KBM-7 (cell line): ENCODE measurements around the gene AADAC.
"Not testable (repeated sequence)": the region's sequence is repeated elsewhere in the genome, so short reads cannot be mapped to it uniquely, and the experiment has no call there.

ENCODE experiments used
- DNase-seq: peaks from one replicate; pipeline ENCODE4 v3.0.0-alpha.2; 2015
- in situ Hi-C: fragments of 300-500 bp; cut with MboI; formaldehyde crosslinking; loops from 2 replicates; pipeline ENCODE4 v1.14.3; 2020; ENCODE audit warnings: low sequenced_read_pairs, low pct_unique_long_range_greater_than_20kb, mixed read lengths

AADAC gene

DNA sequence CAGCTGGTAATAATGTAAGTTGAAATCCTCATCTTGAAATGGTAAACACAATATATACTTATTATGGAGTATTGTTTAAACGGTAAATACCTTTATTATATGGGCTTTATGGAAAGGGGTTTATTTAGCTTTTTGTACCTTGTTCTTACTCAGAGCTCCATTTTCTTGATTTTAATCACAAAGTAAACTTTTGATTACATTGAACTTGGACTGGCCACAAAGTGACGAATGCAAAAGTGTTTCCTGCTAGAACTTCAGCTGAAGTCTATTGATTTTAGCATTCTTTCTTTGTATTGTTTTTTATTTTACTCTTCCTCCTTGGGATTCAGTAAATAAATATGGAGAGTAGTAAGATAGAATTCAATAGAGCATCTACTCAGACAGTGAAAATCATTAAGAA lies 19.8 kb upstream of the AADAC start:
- no peak for DNase-seq
- in situ Hi-C loops, result no loop called here

- in situ Hi-C loops, result no loop called here
- DNase-seq, result no peak
Measured at GRCh38 chr3:151795276-151795675, 18.6 kb upstream of the AADAC start.

GRCh38 chr3:151796105-151796680 lies 17.7 kb upstream of the AADAC start:
- in situ Hi-C loops, result no loop called here
- no peak for DNase-seq

DNA sequence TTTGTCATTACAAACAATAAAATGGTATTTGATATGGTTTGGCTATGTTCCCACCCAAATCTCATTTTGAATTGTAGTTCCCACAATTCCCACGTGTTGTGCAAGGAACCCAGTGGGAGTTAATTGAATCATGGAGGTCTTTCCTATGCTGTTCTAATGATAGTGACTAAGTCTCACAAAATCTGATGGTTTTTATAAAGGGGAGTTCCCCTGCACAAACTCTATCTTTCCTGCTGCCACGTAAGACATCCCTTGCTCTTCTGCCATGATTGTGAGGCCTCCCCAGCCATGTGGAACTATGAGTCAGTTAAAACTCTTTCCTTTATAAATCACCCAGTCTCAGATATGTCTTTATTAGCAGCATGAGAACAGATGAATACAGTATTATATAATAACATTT lies 15.4 kb upstream of the AADAC start:
- in situ Hi-C loops, result no loop called here
- DNase-seq, result no peak

GRCh38 chr3:151800431-151800830 lies 13.5 kb upstream of the AADAC start:
- in situ Hi-C loops, result no loop called here
- DNase-seq, result no peak

DNA sequence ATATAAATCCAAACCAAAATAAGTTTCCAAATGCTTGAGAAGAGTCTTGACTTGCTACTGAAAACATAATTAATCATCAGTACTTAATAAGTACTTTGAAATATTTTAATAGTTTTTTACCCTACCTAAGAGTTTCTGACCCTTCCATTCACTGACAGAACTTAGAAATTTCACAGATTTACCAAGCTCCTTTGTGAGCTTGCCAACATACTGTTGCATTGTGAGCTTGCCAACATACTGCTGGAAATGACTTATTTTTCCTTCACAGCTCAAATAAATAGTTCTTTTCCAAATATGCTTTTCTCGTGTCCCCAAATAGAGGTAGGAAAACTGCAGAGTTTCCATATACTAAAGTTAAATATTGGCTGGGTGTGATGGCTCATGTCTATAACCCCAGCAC lies 9.6 kb upstream of the AADAC start:
- no peak for DNase-seq
- in situ Hi-C loops, result no loop called here

DNA sequence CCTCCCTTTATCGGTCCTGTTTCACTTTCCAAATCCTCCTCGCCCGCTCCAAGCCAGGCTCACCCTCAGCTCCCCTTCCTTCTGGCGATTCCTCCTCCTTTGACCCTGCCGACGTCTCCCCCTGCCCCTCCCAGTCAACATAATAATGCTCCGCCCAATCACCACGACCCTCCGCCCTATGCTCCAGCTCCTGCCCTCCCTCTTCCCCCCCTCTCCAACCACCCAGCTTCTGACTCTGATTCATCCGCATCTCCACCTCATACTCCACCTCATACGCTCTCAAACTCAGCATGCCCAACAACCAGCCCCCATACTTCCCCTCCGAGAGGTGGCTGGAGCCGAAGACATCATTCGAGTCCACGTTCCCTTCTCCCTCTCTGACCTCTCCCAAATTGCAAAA lies 7.1 kb upstream of the AADAC start:
- DNase-seq, result no peak
- in situ Hi-C loops, result no loop called here

GRCh38 chr3:151808926-151809325 lies 5.0 kb upstream of the AADAC start:
- DNase-seq, in situ Hi-C loops: not testable (repeated sequence)

DNA sequence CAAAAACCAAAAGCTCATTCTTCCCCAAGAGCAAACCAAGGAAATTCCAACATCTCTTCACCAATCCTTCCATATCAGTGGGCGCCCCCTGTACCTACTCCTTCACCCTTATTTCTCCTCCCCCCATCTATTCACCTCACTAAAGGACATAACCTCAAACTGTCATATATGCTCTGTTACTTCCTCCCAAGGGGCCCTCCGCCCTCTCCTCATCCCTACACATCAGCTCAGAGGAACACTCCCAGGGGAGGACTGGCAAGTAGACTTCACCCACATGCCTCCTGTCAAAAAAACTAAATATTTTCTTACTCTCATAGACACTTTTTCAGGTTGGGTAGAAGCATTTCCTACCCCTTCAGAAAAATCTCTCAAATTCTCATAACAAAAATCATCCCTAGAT lies 2.4 kb upstream of the AADAC start:
- no peak for DNase-seq
- in situ Hi-C loops, result no loop called here

- DNase-seq, result no peak
- in situ Hi-C loops, result no loop called here
Measured at GRCh38 chr3:151814588-151814987, 672 bp downstream of the AADAC start.

DNA sequence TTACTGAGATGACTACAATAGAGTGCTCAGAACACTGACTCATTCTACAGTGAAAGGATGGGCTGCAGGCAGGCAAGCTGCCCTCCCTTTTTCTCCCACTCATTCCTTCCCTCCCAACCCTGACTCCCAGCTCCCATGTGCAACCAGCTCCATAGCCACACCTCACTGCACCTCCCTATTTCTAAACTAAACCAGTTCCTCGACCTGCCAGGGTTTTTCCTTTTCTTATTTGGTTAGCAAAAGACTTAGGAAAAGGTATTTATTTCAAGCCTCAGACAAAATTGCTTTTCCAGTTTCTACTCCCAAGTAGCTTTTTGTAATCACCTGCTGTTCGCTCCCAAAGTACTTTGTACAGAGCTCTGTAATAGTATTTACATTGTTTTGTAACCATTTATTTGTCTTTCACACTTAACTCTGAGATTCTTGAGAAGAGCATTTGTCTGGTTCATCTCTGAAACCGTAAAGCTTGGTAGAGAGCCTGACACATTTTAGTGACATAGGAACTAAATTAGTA lies 2.2 kb downstream of the AADAC start:
- in situ Hi-C loops, result no loop called here
- DNase-seq, result no peak

GRCh38 chr3:151817473-151817872 lies 3.6 kb downstream of the AADAC start:
- DNase-seq, result no peak
- in situ Hi-C loops, result no loop called here

- in situ Hi-C loops, result no loop called here
Measured at GRCh38 chr3:151818361-151818760, 4.4 kb downstream of the AADAC start.

DNA sequence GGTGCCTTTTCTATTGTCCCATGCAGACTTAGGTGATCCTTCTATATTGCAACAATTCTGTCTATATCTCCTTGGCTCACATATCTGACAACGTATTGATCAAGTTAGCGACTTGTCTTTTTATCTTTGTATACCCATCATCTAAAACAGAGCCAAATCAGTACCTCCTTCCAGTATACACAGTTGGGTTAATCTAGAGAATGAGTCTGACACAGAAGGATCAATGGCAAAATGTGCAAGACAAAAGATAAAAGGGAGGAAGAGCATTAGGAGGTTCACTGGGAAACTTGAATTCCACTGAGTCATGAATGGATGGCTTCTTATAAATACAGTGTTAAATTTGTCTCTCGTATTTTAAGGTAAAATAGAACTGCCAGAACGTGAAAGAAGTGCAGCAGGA lies 6.0 kb downstream of the AADAC start:
- no peak for DNase-seq
- in situ Hi-C loops, result no loop called here

More at GRCh38 chr3:151818361-151818760, 4.4 kb downstream of the AADAC start:
- DNase-seq, result no peak

- in situ Hi-C loops, result no loop called here
- DNase-seq, result no peak
Measured at GRCh38 chr3:151827816-151828215, 13.9 kb downstream of the AADAC start.

- in situ Hi-C loops, result no loop called here
- DNase-seq, result peak; percentile 61
Measured at GRCh38 chr3:151835751-151836525, 22.0 kb downstream of the AADAC start.

- peak; percentile 79 for DNase-seq
Measured at GRCh38 chr3:151837057-151837456, 23.1 kb downstream of the AADAC start.

GRCh38 chr3:151838574-151839312 lies 24.8 kb downstream of the AADAC start:
- peak; percentile 67 for DNase-seq
- in situ Hi-C loops, result no loop called here

More at GRCh38 chr3:151837057-151837456, 23.1 kb downstream of the AADAC start:
- in situ Hi-C loops, result no loop called here

GRCh38 chr3:151839313-151839631 lies 25.4 kb downstream of the AADAC start:
- in situ Hi-C loops, result no loop called here
- no peak for DNase-seq

GRCh38 chr3:151841801-151842200 lies 27.9 kb downstream of the AADAC start:
- DNase-seq, result no peak
- in situ Hi-C loops, result no loop called here
